ENCODE measurements around the gene GATD1. TPM values are rescaled to one million over a fixed set of nuclear protein-coding genes. Genes with fewer than 3 reads are reported as not detected.
A peak's percentile ranks its signal among the peaks of the same experiment; 100 is the strongest.

Gene GATD1
- total RNA-seq, 4 donors from 2014 or later = 28.9 to 33.8 (median 31.2) TPM

- no peaks in the 10 kb centered on the region for H3K9me3 ChIP-seq
- no peak for ATAC-seq
- H3K36me3 ChIP-seq = peaks cover 0 to 16% of the 10 kb centered on the region in 2 donors
- WGBS, 2 donors (ENCODE audit: low coverage in 1 of 2) = 41 to 53% methylated on average over 2 to 7 of the region's 36 CpGs
- H3K27ac ChIP-seq = peak overlapping the region in 1 of 4 donors; percentile 39
- TF ChIP-seq POLR2A (IDR thresholded peaks at IDR 0.05) (no peak), POLR2AphosphoS5 (IDR thresholded peaks at IDR 0.05) (no peak), EP300 (IDR thresholded peaks at IDR 0.05) (no peak)
- TF ChIP-seq, protein P1, sequence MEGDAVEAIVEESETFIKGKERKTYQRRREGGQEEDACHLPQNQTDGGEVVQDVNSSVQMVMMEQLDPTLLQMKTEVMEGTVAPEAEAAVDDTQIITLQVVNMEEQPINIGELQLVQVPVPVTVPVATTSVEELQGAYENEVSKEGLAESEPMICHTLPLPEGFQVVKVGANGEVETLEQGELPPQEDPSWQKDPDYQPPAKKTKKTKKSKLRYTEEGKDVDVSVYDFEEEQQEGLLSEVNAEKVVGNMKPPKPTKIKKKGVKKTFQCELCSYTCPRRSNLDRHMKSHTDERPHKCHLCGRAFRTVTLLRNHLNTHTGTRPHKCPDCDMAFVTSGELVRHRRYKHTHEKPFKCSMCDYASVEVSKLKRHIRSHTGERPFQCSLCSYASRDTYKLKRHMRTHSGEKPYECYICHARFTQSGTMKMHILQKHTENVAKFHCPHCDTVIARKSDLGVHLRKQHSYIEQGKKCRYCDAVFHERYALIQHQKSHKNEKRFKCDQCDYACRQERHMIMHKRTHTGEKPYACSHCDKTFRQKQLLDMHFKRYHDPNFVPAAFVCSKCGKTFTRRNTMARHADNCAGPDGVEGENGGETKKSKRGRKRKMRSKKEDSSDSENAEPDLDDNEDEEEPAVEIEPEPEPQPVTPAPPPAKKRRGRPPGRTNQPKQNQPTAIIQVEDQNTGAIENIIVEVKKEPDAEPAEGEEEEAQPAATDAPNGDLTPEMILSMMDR (IDR thresholded peaks at IDR 0.05) = no peak
- H3K27me3 ChIP-seq = peaks cover 2% of the 10 kb centered on the region
- no peak overlapping the region for H3K4me3 ChIP-seq
- H3K4me1 ChIP-seq = peaks cover 0 to 37% (median 6%) of the 10 kb centered on the region in 3 donors
These were observed 5.2 kb upstream of the GATD1 start for GRCh38 chr11:782264-783174.

GRCh38 chr11:779955-780532 lies 2.8 kb upstream of the GATD1 start:
- Histone ChIP-seq H3K4me3 (no peak overlapping the region), H3K36me3 (peaks cover 0 to 16% of the 10 kb centered on the region in 2 donors), H3K27ac (no peak overlapping the region), H3K9me3 (no peaks in the 10 kb centered on the region), H3K4me1 (peaks cover 0 to 54% (median 20%) of the 10 kb centered on the region in 3 donors), H3K27me3 (no peaks in the 10 kb centered on the region)
- no CpG with 5 or more reads among the region's 16 CpGs for WGBS, 2 donors (ENCODE audit: low coverage in 1 of 2)
- no peak for ATAC-seq
- TF ChIP-seq, protein P1 (IDR thresholded peaks at IDR 0.05) = no peak
- TF ChIP-seq EP300 (IDR thresholded peaks at IDR 0.05) (no peak), POLR2A (IDR thresholded peaks at IDR 0.05) (no peak), POLR2AphosphoS5 (IDR thresholded peaks at IDR 0.05) (no peak)

DNA sequence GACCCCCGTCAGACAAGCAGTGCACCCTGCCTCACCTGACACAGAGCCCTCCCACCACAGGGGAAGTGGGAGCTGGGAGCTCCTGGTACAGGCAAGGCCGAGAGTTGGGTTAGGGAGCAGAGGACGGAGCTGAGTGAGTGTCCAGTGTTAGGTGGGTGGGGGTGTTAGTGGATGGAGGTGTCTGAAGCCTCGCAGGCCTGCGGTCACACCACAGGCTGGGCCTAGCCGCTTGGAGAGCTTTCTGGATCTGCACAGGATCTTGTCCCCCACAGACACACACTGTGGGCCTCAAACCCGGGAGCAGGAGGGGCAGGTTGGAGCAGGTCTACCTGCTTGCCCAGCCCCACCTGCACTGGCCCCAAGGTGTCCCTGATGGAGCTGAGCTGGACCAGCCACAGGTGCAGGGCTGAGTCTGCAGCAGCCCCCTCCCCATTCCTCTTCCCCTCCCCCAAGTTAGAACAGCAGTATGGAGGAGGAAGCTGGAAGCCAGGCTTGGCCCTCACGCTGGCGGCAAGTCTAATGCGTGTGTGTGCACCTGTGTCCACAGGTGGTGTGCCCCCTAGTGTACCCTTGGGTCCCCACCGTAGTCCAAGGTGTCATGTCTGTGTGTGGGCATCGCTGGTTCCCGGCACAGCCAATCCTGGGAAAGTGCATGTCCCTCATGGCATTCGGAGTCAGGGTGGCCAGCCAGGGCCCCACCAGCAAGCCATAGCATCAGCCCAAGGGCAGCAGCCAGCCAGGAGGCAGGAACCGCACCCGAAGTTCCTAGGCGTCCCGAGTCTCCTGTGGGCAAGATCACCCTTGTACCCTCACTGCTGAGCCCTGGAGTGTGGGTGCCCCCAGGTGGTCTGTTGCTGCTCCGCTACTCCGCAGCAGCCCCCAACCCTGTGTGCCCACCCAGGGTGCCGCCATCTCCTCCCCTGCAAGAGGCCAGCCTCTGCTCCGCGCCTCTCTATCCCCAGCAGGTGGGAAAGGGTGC lies 2.0 kb upstream of the GATD1 start:
- H3K36me3 ChIP-seq = peaks cover 0 to 23% of the 10 kb centered on the region in 2 donors
- no peaks in the 10 kb centered on the region for H3K27me3 ChIP-seq
- no peaks in the 10 kb centered on the region for H3K9me3 ChIP-seq
- H3K27ac ChIP-seq = no peak overlapping the region
- ATAC-seq = no peak
- TF ChIP-seq, protein P1 (IDR thresholded peaks at IDR 0.05) = no peak
- TF ChIP-seq POLR2AphosphoS5 (IDR thresholded peaks at IDR 0.05) = no peak
- peaks cover 0 to 62% (median 23%) of the 10 kb centered on the region in 3 donors for H3K4me1 ChIP-seq
- 87 to 90% methylated on average over 2 to 4 of the region's 23 CpGs for WGBS, 2 donors (ENCODE audit: low coverage in 1 of 2)
- H3K4me3 ChIP-seq = no peak overlapping the region

GRCh38 chr11:776561-777287 lies 563 bp downstream of the GATD1 start:
- Histone ChIP-seq H3K27ac (peak overlapping the region; percentile 35 to 90 (median 87)), H3K4me1 (peaks cover 0 to 78% (median 23%) of the 10 kb centered on the region in 3 donors)

More at GRCh38 chr11:776561-777287, 563 bp downstream of the GATD1 start:
- TF ChIP-seq, protein P1 (IDR thresholded peaks at IDR 0.05) = no peak
- TF ChIP-seq POLR2A (IDR thresholded peaks at IDR 0.05) = no peak
- no peak for TF ChIP-seq EP300 (IDR thresholded peaks at IDR 0.05)
- TF ChIP-seq POLR2AphosphoS5 (IDR thresholded peaks at IDR 0.05) = no peak
- H3K4me3 ChIP-seq = peak overlapping the region; percentile 85 to 98
- H3K36me3 ChIP-seq = peaks cover 0 to 41% of the 10 kb centered on the region in 2 donors
- no CpG with 5 or more reads among the region's 65 CpGs for WGBS, 2 donors (ENCODE audit: low coverage in 1 of 2)
- ATAC-seq = peak; percentile 40
- no peaks in the 10 kb centered on the region for H3K27me3 ChIP-seq
- H3K9me3 ChIP-seq = no peaks in the 10 kb centered on the region
